Skin of body (tissue), 2 donors: ENCODE data around the gene STOX2. TPM values are rescaled to one million over a fixed set of nuclear protein-coding genes. Genes with fewer than 3 reads are reported as not detected.

Source experiments
- DNase-seq: peaks from one replicate; lab custom pipeline; 2025; lab: John Stamatoyannopoulos, UW
- total RNA-seq: library from RNA; depleted of rRNA; stranded (reverse); fragments of >200 nt; gene quantifications from one replicate; pipeline ENCODE4 v1.2.3, GENCODE V29; 2014

STOX2 gene
- total RNA-seq, 1 donor from 2014 or later: 11.8 TPM

DNA sequence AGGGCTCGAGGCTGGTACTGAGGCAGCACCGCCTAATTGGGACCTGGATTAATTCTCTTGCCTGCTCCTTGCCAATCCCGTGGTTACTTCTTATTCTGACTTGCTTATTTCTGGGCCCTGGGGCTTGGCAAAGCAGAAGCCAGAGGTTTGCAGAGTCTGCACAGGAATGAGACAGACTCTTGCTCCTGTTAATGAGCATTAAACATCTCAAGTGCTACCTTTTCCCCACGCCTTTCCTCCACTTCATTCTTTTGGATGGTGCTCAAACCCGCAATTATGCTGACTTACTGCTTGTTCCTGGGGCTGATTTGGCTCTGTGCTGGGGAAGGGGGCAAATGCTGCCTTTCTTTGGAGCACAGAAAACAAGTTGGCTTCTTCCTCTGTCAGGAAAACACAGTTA, 16.5 kb upstream of the STOX2 start:
- DNase-seq: no peak

DNA sequence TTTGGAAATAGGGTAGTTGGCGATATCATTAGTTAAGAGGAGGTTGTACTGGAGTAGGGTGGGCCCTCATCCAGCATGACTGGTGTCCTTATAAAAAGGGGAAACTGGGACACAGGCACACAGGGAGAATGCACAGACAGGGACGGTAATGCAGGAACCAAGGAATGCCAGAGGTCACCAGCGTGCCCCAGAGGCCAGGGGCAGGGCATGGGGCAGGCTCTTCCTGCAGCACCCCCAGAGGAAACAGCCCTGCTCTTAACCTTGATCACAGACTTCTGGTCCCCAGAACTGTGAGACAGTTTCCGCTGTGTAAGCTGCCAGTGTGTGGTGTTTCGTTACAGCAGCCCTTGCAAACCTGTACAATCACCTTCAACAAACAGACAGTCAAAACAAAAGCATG, 15.9 kb upstream of the STOX2 start:
- DNase-seq: no peak

DNA sequence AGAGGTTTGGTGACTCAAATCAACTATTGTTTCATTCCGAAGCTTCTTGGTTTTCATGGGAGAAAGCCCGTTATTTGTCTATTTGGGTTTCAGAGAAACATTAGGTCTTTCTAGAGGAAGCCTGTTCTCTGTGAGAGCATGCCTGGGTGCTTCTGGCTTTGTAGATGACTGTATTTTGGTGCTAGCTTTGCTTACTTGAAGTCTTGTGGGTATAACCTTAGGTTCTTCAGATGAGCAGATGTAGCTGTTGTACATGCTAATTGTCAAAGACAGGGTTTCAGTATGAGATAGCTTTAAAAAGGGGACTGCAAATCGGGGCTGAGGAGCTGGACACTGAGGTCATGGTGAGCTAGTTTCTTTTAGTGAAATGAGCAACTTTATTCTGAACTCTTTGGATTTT, 7.9 kb upstream of the STOX2 start:
- no peak for DNase-seq

DNA sequence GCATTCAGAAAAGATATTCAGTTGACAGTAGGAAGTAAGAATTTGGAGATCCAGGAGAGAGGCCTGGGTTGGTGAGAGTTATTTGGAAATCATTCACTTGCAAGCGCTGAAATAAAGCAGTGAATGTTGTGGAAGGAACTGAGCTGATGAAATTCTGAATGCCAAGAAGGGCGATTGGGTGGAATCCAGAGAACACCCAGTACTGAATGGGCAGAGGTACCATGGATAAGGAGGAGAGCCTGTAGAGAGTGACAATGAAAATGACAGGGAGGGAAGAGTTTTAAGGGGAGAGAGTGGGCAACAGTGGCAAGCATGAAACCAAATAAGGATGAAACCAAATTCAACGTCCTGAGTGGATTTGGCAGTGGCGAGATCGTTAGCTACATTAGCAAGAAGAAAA, 6.7 kb upstream of the STOX2 start:
- no peak for DNase-seq

- DNase-seq: no peak
These were observed 1.9 kb upstream of the STOX2 start for GRCh38 chr4:183903021-183903760.

DNA sequence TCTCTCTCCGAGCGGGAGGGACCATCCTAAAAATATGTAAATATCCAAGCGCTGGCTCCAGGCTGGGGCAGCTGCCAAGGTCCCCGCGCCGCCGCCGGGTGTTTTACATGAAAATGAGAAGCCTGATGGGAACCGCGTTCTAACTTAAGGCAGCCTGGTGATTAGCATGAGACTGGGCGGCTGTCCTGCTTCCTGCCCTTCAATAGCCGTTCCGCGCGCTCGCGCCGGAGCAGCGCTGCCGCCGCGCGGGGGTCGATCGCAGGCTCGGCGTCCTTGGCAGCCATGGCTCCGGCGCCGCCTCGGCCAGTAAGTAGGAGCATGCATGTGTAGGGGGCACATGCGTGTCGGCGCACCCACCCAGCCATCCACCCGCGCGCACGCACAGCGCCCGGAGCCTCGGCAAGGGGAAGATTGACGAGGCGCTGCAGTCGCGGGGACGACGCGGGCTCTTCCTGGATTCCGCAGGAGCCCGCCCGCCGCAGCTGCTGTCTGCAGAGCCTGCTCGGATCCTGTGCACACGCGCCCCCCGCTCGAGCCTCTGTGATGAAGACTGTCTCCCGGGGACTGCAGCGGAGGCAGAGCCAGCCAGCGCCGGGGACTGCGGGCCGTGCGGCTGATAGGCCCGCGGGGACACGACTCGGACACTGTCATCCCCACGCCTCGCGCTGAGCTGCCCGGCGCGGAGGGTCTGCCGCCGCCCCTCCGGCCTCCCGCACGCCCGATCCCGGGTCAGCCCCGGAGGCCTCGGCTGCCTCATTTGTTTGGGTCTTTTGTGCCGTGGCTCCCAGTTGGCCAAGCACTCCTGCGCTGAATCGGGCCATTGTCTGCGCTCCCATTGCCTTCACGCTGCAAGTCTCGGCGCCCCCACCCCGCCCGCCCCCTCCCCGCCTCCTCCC, 734 bp downstream of the STOX2 start:
- DNase-seq: peak; percentile 10

DNA sequence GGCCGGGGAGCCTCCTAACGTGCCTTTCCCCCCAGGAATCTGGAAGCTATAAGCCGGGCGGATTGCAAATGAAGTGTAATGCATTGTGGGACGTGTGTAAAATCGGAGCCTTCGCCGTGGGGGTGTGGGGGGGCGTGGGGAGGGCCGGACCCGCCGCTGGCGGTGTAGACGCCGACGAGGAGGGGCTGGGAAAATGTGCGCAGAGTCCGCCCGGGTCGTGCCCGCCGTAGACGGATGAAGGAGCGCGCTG, 1.3 kb downstream of the STOX2 start:
- no peak for DNase-seq

GRCh38 chr4:183906739-183907651, 1.9 kb downstream of the STOX2 start:
- DNase-seq: peak; percentile 53

DNA sequence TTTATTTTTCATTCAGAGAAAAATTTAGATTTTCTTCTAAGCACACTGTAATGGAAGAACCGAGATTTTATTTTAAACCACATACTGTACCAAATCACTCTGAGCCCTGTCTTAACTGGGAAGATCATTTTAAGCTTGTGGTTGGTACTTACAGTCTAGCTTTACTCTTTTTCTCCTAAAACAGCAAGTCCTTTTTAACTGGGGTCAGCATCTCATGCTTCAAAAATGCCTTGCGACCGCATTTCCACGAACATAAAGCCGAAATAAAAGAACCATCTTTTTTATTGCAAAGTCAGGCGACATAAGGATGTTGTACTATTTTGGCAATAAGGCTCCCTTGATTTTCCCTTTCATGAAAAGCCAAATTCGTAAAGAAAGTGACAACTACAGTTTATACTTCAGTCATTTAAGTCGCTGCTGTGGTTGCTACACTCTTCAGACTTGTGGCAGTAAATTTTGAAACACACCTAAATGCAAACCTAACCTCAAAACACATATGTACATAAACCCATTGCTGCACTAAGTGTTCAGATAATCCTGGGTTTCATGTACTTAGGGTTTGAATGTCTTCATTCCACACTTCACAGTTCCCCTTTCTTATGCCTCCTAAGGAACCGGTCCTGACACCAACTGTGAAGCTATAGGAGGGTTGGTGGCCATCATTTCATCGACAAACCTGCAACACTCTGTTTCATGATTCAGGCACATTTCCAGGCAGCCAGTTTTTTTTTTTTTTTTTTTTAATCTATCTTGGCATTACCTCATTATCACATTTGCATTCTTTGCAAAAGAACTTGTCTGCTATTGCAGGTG, 3.0 kb downstream of the STOX2 start:
- peak; percentile 19 for DNase-seq

DNA sequence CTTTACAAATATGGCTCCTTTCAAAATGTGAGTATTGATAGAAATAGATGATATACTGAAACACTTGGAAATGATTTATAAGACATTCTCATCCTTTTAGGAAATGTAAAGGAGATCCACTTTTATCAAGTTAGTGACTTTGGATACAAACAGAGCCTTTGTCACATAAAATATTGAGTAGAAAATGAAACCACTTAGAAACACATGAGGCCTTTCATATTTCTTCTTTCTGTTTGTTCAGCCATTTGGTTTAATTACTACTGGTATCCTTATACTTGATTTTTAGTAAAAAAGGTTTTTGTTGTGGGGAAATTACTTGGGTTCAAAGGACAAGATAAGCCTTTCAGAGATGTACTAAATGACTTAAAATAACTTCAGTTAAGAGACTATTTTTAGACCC, 4.1 kb downstream of the STOX2 start:
- DNase-seq: no peak

GRCh38 chr4:183909801-183910200, 4.7 kb downstream of the STOX2 start:
- DNase-seq: no peak

- DNase-seq: no peak
These were observed 7.5 kb downstream of the STOX2 start for GRCh38 chr4:183912585-183912984.

- DNase-seq: no peak
These were observed 10.9 kb downstream of the STOX2 start for GRCh38 chr4:183915976-183916375.

DNA sequence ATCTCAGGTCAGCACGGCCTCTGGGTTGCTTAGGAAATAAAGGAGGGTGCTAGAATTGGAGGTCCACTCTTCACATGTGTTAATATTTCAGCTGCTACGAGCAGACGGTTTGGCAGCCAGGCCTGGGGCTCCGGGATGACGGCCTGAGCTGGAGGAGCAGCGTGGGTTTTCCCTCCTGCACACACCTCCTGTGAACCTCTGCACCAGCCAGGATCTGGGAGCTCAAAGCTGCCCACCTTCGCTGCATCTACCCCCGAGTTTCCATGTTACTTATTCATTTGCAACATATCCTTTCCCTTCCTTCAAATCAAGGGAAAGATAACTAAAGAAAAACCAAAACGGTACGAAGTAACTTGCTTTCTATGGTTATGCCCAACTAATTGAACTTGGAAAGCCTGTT, 13.6 kb downstream of the STOX2 start:
- DNase-seq: no peak

GRCh38 chr4:183919141-183919540, 14.0 kb downstream of the STOX2 start:
- peak; percentile 4 for DNase-seq

- DNase-seq: no peak
These were observed 15.4 kb downstream of the STOX2 start for GRCh38 chr4:183920512-183920911.

DNA sequence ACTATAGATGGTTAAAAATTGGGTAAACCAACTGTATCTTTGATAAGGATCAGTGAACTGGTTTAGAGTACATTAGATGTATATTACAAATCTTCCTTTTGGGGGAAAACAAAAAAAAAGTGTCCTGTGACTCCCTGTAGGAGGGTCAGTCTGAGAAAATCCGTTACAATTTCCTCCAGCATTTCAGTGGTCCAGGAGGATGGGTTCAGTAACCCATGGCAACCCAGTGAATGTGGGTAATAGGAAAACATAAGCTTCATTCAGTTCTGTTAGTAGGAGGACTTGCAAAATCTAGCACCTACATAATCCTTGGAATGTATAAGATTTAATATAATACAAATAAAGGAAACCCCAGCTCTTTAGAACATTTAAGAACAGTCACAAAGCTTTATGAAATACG, 16.2 kb downstream of the STOX2 start:
- DNase-seq: no peak

- no peak for DNase-seq
These were observed 19.4 kb downstream of the STOX2 start for GRCh38 chr4:183924362-183925044.

- no peak for DNase-seq
These were observed 21.8 kb downstream of the STOX2 start for GRCh38 chr4:183926950-183927349.

GRCh38 chr4:183932576-183932975, 27.5 kb downstream of the STOX2 start:
- DNase-seq: no peak

DNA sequence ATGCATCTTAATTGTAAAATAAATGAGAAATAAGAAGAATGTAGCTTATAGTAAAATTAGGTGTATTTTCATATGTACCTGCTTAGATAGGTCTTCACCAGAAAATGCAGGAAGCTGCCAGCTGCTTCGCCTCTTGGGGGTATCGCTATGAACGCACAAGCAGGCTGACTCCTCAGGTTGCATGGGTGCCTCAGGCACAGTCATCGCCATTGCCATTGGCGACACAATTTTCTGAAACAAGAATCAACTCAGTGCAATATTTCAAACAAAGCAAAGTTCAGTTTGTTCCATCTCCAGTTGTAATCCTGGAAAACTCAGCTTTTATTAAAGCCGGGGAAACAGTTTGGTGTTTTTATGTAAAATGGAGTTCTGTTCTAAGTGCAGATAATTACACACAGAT, 29.7 kb downstream of the STOX2 start:
- DNase-seq: no peak
